T47D (cell line): ENCODE data around the gene TMEM168.
"Not testable (repeated sequence)": the region's sequence is repeated elsewhere in the genome, so short reads cannot be mapped to it uniquely, and the experiment has no call there.

Experiments
- DNase-seq, 2 experiments: peaks; one replicate each; pipeline versions ENCODE4 v3.0.0 to v3.0.0-alpha.2; 2011 to 2012; ENCODE audit warnings: low read depth in 1 of 2, low spot score in 1 of 2
- JUND ChIP-seq: IDR thresholded peaks from 2 replicates; pipeline ENCODE4 v1.6.1; 2012; ENCODE audit warnings: low read depth
- in situ Hi-C: cut with HindIII; loops from 2 replicates; pipeline ENCODE4 v1.10.0; 2016; ENCODE audit warnings: low sequenced_read_pairs, low pct_unique_long_range_greater_than_20kb

Gene TMEM168

DNA sequence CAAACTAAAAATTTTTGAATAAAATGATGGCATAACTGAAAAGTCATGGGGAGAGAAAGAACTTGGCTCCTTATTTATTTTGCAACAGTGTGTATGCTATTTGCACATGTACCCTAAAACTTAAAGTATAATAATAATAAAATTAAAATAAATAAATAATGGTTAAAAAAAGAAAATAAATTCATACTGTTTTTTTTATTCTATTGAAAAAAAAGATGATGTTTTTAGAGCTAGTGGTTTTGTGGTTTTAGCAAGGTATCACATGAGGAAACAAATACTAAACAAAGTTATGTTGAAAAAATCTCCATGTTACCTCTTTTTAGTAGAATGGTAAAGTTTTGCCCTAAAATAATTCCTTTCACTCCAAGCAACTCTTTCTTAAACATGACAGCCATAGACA, 26.2 kb downstream of the TMEM168 start:
- in situ Hi-C loops: no loop called here
- no peak for TF ChIP-seq JUND
- DNase-seq: no peak

- no peak for DNase-seq
- in situ Hi-C loops: no loop called here
- TF ChIP-seq JUND: no peak
These were observed 26.9 kb downstream of the TMEM168 start for GRCh38 chr7:112763298-112763697.

GRCh38 chr7:112759905-112760304, 30.3 kb downstream of the TMEM168 start:
- in situ Hi-C loops: no loop called here
- TF ChIP-seq JUND: no peak
- DNase-seq: no peak

GRCh38 chr7:112757337-112757736, 32.9 kb downstream of the TMEM168 start:
- TF ChIP-seq JUND: no peak
- no peak for DNase-seq
- in situ Hi-C loops: no loop called here

- in situ Hi-C loops: no loop called here
- DNase-seq: no peak
- no peak for TF ChIP-seq JUND
These were observed 36.9 kb downstream of the TMEM168 start for GRCh38 chr7:112753298-112753697.

DNA sequence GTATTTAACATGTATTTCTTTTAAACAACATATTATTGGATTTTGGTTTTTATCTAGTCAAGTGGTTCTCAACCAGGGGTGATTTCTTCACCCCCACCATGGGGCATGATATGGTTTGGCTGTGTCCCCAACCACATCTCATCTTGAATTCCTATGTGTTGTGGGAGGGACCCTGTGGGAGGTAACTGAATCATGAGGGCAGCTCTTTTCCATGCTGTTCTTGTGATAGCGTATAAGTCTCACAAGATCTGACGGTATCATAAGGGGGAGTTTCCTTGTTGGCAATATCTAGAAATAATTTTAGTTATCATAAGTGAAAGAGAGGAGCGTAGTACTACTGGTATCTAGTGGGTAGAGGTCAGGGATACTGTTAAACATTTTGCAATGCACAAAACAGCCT, 37.6 kb downstream of the TMEM168 start:
- in situ Hi-C loops: no loop called here
- TF ChIP-seq JUND: no peak
- no peak for DNase-seq

GRCh38 chr7:112749775-112750174, 40.4 kb downstream of the TMEM168 start:
- in situ Hi-C loops: no loop called here
- no peak for TF ChIP-seq JUND
- DNase-seq: no peak

DNA sequence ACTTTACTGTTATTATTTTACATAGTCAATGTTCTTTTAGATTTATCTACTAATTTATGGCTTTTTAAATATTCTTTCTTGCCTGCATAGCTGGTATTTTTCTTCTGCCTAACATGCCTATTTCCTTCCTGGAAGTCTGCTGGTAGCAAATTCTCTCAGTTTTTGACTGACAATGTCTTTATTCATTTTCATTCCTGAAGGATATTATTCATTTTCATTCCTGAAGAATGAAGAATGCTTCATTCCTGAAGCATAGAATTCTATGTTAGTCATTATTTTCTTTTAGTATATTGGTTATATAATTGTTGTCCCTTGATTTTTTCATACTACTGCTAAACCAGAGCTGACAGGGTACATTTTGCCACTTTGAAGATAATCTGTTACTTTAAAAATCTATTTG, 41.8 kb downstream of the TMEM168 start:
- TF ChIP-seq JUND: no peak
- no peak for DNase-seq
- in situ Hi-C loops: no loop called here

GRCh38 chr7:112745635-112746034, 44.6 kb downstream of the TMEM168 start:
- in situ Hi-C loops: no loop called here
- no peak for DNase-seq
- TF ChIP-seq JUND: no peak

- in situ Hi-C loops: no loop called here
- DNase-seq: no peak
- no peak for TF ChIP-seq JUND
These were observed 45.4 kb downstream of the TMEM168 start for GRCh38 chr7:112744818-112745217.

GRCh38 chr7:112743811-112744210, 46.4 kb downstream of the TMEM168 start:
- no peak for TF ChIP-seq JUND
- DNase-seq: peak; percentile 21 to 72
- in situ Hi-C loops: no loop called here

DNA sequence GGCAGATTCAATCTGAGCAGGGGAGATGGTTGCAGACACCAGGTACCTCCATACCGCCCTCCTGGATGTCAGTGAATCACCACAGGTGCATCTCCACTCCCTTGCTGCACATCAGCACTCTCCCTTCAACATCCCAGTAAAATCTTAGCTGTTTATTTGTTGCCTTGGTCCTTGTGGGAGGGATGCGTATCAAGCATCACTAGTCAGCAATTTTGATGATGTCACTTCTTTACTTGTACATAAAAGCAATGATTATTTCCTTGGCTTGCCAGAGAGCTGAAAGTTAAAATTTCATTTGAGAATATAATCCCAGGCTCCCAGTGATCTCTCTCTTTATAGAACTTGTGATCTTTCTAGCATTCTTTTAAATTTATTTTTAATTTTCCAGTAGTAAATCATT, 49.5 kb downstream of the TMEM168 start:
- DNase-seq: no peak
- in situ Hi-C loops: no loop called here
- no peak for TF ChIP-seq JUND

DNA sequence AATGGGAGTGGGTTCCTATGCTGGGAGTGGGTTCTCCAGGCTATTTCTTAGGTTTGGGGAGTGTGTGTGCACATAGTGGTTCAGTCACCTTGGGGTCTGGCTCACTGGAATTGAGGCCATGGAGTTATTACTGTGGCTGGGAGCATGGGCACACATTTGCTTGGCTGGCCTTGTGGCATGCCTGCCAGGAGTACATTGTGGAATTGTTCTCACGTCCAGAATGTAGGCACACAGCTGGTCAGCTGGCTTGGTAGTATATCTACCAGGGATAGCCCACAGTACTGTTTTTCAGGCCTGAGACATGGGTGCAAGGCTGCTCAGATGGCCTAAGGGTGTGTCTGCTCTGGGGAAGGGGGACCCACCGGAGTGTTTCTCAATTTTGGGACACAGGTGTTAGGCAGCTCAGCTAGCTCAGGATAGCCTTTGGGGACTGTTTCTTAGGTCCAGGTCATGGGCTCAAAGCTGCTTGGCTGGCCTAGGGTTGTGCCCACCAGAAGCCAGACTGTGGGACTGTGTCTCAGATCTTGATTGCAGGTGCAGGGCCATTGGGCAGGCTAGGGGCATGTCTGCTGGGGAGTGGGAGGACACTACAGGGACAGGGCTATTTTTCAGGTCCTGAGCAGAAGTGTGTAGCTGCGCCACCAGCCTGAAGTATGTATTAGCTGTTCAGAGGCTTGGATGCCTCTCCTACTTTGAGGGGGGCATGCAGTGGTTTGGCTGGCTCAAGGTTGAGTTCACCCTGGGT, 50.6 kb downstream of the TMEM168 start:
- in situ Hi-C loops: no loop called here
- no peak for DNase-seq
- no peak for TF ChIP-seq JUND

- no peak for DNase-seq
- in situ Hi-C loops: no loop called here
These were observed 54.9 kb downstream of the TMEM168 start for GRCh38 chr7:112735261-112735660.

GRCh38 chr7:112731324-112731723, 58.9 kb downstream of the TMEM168 start:
- in situ Hi-C loops, DNase-seq: not testable (repeated sequence)

More at GRCh38 chr7:112735261-112735660, 54.9 kb downstream of the TMEM168 start:
- TF ChIP-seq JUND: no peak
